Astrocyte (in vitro differentiated cells and primary cell): Measurements from ENCODE around the gene OR52K2.

Source experiments
- EZH2 ChIP-seq: IDR thresholded peaks from 2 replicates; pipeline ENCODE4 v1.6.1; 2012; ENCODE audit warnings: mild to moderate bottlenecking, low read length, inconsistent platforms; ENCODE audit not compliant: insufficient read depth
- TF ChIP-seq, protein P1 (sequence below): IDR thresholded peaks from 2 replicates; pipeline ENCODE4 v1.5.1; 2011; ENCODE audit warnings: low read depth, mild to moderate bottlenecking, inconsistent platforms, low read length, moderate library complexity; ENCODE audit not compliant: insufficient read depth

DNA sequence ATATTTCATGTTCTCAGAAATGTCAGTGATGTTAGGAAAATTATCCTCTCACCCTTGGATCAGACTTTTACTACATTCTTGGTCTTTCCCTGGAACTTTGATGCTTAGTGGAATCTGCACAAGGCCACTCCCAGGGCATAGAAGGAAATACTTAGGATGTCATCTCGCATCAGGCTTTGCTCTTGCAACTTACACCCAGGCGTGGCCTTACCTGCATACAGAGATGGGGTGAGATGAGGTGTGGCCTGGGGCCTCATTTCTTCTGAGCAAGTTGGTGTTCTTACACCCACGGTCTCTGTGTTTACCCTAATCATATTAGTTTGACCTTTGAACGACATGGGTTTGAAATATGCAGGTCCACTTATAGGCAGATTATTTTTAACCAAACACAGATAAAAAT is 19.0 kb upstream of the OR52K2 start:
- TF ChIP-seq, protein P1, sequence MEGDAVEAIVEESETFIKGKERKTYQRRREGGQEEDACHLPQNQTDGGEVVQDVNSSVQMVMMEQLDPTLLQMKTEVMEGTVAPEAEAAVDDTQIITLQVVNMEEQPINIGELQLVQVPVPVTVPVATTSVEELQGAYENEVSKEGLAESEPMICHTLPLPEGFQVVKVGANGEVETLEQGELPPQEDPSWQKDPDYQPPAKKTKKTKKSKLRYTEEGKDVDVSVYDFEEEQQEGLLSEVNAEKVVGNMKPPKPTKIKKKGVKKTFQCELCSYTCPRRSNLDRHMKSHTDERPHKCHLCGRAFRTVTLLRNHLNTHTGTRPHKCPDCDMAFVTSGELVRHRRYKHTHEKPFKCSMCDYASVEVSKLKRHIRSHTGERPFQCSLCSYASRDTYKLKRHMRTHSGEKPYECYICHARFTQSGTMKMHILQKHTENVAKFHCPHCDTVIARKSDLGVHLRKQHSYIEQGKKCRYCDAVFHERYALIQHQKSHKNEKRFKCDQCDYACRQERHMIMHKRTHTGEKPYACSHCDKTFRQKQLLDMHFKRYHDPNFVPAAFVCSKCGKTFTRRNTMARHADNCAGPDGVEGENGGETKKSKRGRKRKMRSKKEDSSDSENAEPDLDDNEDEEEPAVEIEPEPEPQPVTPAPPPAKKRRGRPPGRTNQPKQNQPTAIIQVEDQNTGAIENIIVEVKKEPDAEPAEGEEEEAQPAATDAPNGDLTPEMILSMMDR, result no peak
- TF ChIP-seq EZH2, result no peak
